HCT116 (cell line): Measurements from ENCODE around the gene STK11. TPM values are rescaled to one million over a fixed set of nuclear protein-coding genes. Genes with fewer than 3 reads are reported as not detected.

Experiments
- ATAC-seq: fragments of 200-7000 bp; cut with Tn5 transposase; 2 replicates; pipeline ENCODE4 v1.9.1; 2020; ENCODE audit warnings: mild to moderate bottlenecking, moderate library complexity
- BruUV-seq: library from RNA; stranded (reverse); fragments of 400-500 nt; replicated peaks from 2 replicates; lab custom pipeline; 2021; lab: Mats Ljungman, UMichigan
- CTCF ChIA-PET: fragments of 300-600 bp; sonication (Branson Sonifier 250); formaldehyde crosslinking; loops from one replicate; lab custom pipeline; 2021; ENCODE audit warnings: antibody characterized with exemption; lab: Charles Lee
- POLR2A ChIA-PET: fragments of 300-600, 350-600 bp; sonication (Branson Sonifier 250); formaldehyde crosslinking; loops from one replicate; lab custom pipeline; 2021; ENCODE audit warnings: antibody characterized with exemption; lab: Charles Lee
- RAD21 ChIA-PET, 2 experiments: fragments of 300-600 bp; sonication (Branson Sonifier 250); formaldehyde crosslinking; loops; one replicate each; lab custom pipeline; 2023; ENCODE audit warnings: low total read pairs in 2 of 2; ENCODE audit not compliant: uncharacterized antibody in 2 of 2, unreplicated experiment in 2 of 2, low non-redundant PET in 1 of 2; lab: Charles Lee
- DNase-seq: peaks from one replicate; pipeline ENCODE4 v3.0.0-alpha.2; 2010; ENCODE audit warnings: low read depth, low spot score
- H2AFZ ChIP-seq: fragments of 200-600 bp; shearing (Covaris generic), sonication (generic); 2 replicates; pipeline ENCODE4 v1.6.1; 2017; ENCODE audit warnings: low read depth, mixed run types, mixed read lengths, antibody characterized with exemption, low read length; ENCODE audit not compliant: poor library complexity, severe bottlenecking
- H3K27ac ChIP-seq: 2 replicates; pipeline ENCODE4 v1.5.1; 2012; ENCODE audit warnings: low read depth, low read length
- H3K27me3 ChIP-seq: fragments of 200-600 bp; sonication (generic); 2 replicates; pipeline ENCODE4 v1.6.1; 2016; ENCODE audit warnings: mixed run types, low read length, mixed read lengths; ENCODE audit not compliant: insufficient read depth
- H3K36me3 ChIP-seq, 2 experiments: fragments of 200-500 bp in 1 of 2; fragments of 200-600 bp in 1 of 2; sonication (Bioruptor generic) in 1 of 2; sonication (generic) in 1 of 2; 2 replicates each; pipeline versions ENCODE4 v1.5.1 to v1.6.1; 2014 to 2016; ENCODE audit warnings: low read length in 2 of 2, inconsistent platforms in 1 of 2, mixed read lengths in 1 of 2, mixed run types in 1 of 2; ENCODE audit not compliant: insufficient read depth in 2 of 2, control insufficient read depth in 1 of 2
- H3K4me1 ChIP-seq, 2 experiments: fragments of 200-600 bp in 1 of 2; sonication (generic) in 1 of 2; 2 replicates each; pipeline versions ENCODE4 v1.5.1 to v1.6.1; 2012 to 2017; ENCODE audit warnings: low read length in 2 of 2, inconsistent platforms in 1 of 2, mild to moderate bottlenecking in 1 of 2, mixed read lengths in 1 of 2, mixed run types in 1 of 2, moderate library complexity in 1 of 2; ENCODE audit not compliant: insufficient read depth in 2 of 2, control insufficient read depth in 1 of 2
- H3K4me2 ChIP-seq: fragments of 200-600 bp; sonication (generic); 2 replicates; pipeline ENCODE4 v1.6.1; 2017; ENCODE audit warnings: mixed run types, low read length, mixed read lengths
- H3K4me3 ChIP-seq, 2 experiments: fragments of 200-600 bp in 1 of 2; sonication (generic) in 1 of 2; replicated peaks in 1 of 2; 2 replicates each; pipeline ENCODE4 v1.5.1; 2011 to 2016; ENCODE audit warnings: low read length in 2 of 2, control low read depth in 1 of 2, low read depth in 1 of 2, mild to moderate bottlenecking in 1 of 2, mixed read lengths in 1 of 2, mixed run types in 1 of 2
- H3K79me2 ChIP-seq: fragments of 200-600 bp; sonication (generic); 2 replicates; pipeline ENCODE4 v1.6.1; 2017; ENCODE audit warnings: mild to moderate bottlenecking, mixed run types, low read length, moderate library complexity, mixed read lengths; ENCODE audit not compliant: insufficient read depth
- H3K9ac ChIP-seq: fragments of 200-600 bp; sonication (generic); 2 replicates; pipeline ENCODE4 v1.6.1; 2016; ENCODE audit warnings: low read length, mixed read lengths
- H3K9me2 ChIP-seq: fragments of 200-600 bp; sonication (generic), shearing (Covaris generic); 2 replicates; pipeline ENCODE4 v1.6.1; 2017; ENCODE audit warnings: mixed run types, mild to moderate bottlenecking, moderate library complexity; ENCODE audit not compliant: insufficient read depth
- H3K9me3 ChIP-seq, 2 experiments: fragments of 200-500 bp in 1 of 2; fragments of 200-600 bp in 1 of 2; sonication (Bioruptor generic) in 1 of 2; sonication (generic) in 1 of 2; 2 replicates each; pipeline ENCODE4 v1.6.1; 2014 to 2017; ENCODE audit warnings: low read length in 2 of 2, mixed read lengths in 2 of 2, inconsistent platforms in 1 of 2, low read depth in 1 of 2, mild to moderate bottlenecking in 1 of 2, mixed run types in 1 of 2, moderate library complexity in 1 of 2; ENCODE audit not compliant: control insufficient read depth in 1 of 2, insufficient read depth in 1 of 2
- H4K20me1 ChIP-seq: fragments of 200-600 bp; sonication (generic), shearing (Covaris generic); 2 replicates; pipeline ENCODE4 v1.6.1; 2017; ENCODE audit warnings: mixed run types, mild to moderate bottlenecking, moderate library complexity; ENCODE audit not compliant: insufficient read depth
- CBX3 ChIP-seq: IDR thresholded peaks from 2 replicates; pipeline ENCODE4 v1.6.1; 2012; ENCODE audit warnings: low read depth
- CEBPB ChIP-seq: IDR thresholded peaks from 2 replicates; pipeline ENCODE4 v1.6.1; 2012; ENCODE audit warnings: low read depth
- EGR1 ChIP-seq: IDR thresholded peaks from 2 replicates; pipeline ENCODE4 v1.6.1; 2012; ENCODE audit warnings: low read depth
- ELF1 ChIP-seq: IDR thresholded peaks from 2 replicates; pipeline ENCODE4 v1.6.1; 2012; ENCODE audit warnings: low read depth, borderline replicate concordance
- EZH2 ChIP-seq: fragments of 200-600 bp; sonication (generic); IDR thresholded peaks from 2 replicates; pipeline ENCODE4 v1.6.1; 2017; ENCODE audit warnings: antibody characterized with exemption, mixed run types
- JUND ChIP-seq: IDR thresholded peaks from 2 replicates; pipeline ENCODE4 v1.6.1; 2012
- POLR2AphosphoS5 ChIP-seq: IDR thresholded peaks from 2 replicates; pipeline ENCODE4 v1.6.1; 2011; ENCODE audit warnings: mild to moderate bottlenecking, low read depth, low read length, moderate library complexity
- RAD21 ChIP-seq: IDR thresholded peaks from 2 replicates; pipeline ENCODE4 v1.6.1; 2012; ENCODE audit warnings: low read depth, mild to moderate bottlenecking
- SIN3A ChIP-seq: IDR thresholded peaks from 2 replicates; pipeline ENCODE4 v1.6.1; 2012; ENCODE audit warnings: low read depth
- SP1 ChIP-seq: IDR thresholded peaks from 2 replicates; pipeline ENCODE4 v1.6.1; 2012; ENCODE audit warnings: low read depth
- YY1 ChIP-seq: IDR thresholded peaks from 2 replicates; pipeline ENCODE4 v1.6.1; 2011; ENCODE audit warnings: low read length, low read depth, moderate library complexity, mild to moderate bottlenecking; ENCODE audit not compliant: insufficient replicate concordance; ENCODE audit errors: extremely low read depth
- ZFX ChIP-seq: fragments of 450-650 bp; IDR thresholded peaks from 2 replicates; pipeline ENCODE4 v1.6.1; 2017
- ZNF274 ChIP-seq: fragments of 200-500 bp; sonication (Bioruptor generic); IDR thresholded peaks from 2 replicates; pipeline ENCODE4 v1.6.1; 2014; ENCODE audit warnings: mild to moderate bottlenecking, low read depth, low read length, inconsistent platforms
- intact Hi-C: fragments of 100-400 bp; cut with micrococcal nuclease; formaldehyde crosslinking; loops from 2 replicates; pipeline ENCODE4 v1.10.0; 2022
- total RNA-seq: library from RNA; stranded (reverse); gene quantifications from one replicate; pipeline ENCODE4 v1.2.1, GENCODE V29; 2021; ENCODE audit not compliant: unreplicated experiment
- TF ChIP-seq, protein P1 (sequence below): IDR thresholded peaks from 2 replicates; pipeline ENCODE4 v1.6.1; 2012; ENCODE audit warnings: low read depth
- TF ChIP-seq, protein P2 (sequence below): IDR thresholded peaks from 2 replicates; pipeline ENCODE4 v1.6.1; 2011; ENCODE audit warnings: mild to moderate bottlenecking, low read length, moderate library complexity; ENCODE audit not compliant: insufficient replicate concordance; ENCODE audit errors: extremely low read depth

STK11 gene
- total RNA-seq, 1 experiment from 2014 or later: 86.9 TPM

GRCh38 chr19:1159864-1160595, 45.5 kb upstream of the STK11 start:
- H3K36me3 ChIP-seq: no peaks in the 10 kb centered on the region

More at GRCh38 chr19:1159864-1160595, 45.5 kb upstream of the STK11 start:
- ATAC-seq: no peak
- H3K4me1 ChIP-seq: peaks cover 7 to 14% of the 10 kb centered on the region in 2 experiments; a peak in 3 of 4 replicates
- BruUV-seq: no TSS peak
- H2AFZ ChIP-seq: no peak overlapping the region
- H3K9me3 ChIP-seq: no peaks in the 10 kb centered on the region
- H3K4me3 ChIP-seq: no peak overlapping the region
- peaks cover 77% of the 10 kb centered on the region for H3K79me2 ChIP-seq
- no peak overlapping the region; the same call in 1 of the 2 replicates for H3K27ac ChIP-seq
- TF ChIP-seq YY1: no peak
- no peak for TF ChIP-seq JUND
- no peak for TF ChIP-seq SP1
- TF ChIP-seq, protein P1, sequence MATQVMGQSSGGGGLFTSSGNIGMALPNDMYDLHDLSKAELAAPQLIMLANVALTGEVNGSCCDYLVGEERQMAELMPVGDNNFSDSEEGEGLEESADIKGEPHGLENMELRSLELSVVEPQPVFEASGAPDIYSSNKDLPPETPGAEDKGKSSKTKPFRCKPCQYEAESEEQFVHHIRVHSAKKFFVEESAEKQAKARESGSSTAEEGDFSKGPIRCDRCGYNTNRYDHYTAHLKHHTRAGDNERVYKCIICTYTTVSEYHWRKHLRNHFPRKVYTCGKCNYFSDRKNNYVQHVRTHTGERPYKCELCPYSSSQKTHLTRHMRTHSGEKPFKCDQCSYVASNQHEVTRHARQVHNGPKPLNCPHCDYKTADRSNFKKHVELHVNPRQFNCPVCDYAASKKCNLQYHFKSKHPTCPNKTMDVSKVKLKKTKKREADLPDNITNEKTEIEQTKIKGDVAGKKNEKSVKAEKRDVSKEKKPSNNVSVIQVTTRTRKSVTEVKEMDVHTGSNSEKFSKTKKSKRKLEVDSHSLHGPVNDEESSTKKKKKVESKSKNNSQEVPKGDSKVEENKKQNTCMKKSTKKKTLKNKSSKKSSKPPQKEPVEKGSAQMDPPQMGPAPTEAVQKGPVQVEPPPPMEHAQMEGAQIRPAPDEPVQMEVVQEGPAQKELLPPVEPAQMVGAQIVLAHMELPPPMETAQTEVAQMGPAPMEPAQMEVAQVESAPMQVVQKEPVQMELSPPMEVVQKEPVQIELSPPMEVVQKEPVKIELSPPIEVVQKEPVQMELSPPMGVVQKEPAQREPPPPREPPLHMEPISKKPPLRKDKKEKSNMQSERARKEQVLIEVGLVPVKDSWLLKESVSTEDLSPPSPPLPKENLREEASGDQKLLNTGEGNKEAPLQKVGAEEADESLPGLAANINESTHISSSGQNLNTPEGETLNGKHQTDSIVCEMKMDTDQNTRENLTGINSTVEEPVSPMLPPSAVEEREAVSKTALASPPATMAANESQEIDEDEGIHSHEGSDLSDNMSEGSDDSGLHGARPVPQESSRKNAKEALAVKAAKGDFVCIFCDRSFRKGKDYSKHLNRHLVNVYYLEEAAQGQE: no peak
- TF ChIP-seq SIN3A: no peak
- TF ChIP-seq, protein P2, sequence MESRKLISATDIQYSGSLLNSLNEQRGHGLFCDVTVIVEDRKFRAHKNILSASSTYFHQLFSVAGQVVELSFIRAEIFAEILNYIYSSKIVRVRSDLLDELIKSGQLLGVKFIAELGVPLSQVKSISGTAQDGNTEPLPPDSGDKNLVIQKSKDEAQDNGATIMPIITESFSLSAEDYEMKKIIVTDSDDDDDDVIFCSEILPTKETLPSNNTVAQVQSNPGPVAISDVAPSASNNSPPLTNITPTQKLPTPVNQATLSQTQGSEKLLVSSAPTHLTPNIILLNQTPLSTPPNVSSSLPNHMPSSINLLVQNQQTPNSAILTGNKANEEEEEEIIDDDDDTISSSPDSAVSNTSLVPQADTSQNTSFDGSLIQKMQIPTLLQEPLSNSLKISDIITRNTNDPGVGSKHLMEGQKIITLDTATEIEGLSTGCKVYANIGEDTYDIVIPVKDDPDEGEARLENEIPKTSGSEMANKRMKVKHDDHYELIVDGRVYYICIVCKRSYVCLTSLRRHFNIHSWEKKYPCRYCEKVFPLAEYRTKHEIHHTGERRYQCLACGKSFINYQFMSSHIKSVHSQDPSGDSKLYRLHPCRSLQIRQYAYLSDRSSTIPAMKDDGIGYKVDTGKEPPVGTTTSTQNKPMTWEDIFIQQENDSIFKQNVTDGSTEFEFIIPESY: no peak
- no peak for TF ChIP-seq ZFX
- TF ChIP-seq POLR2AphosphoS5: no peak
- TF ChIP-seq CEBPB: no peak
- TF ChIP-seq RAD21: no peak
- TF ChIP-seq ELF1: no peak
- TF ChIP-seq CBX3: no peak
- no peak for TF ChIP-seq EZH2
- no peak for TF ChIP-seq ZNF274
- no peak for TF ChIP-seq EGR1
- TF ChIP-seq, all 23 proteins: peak for 0
- H3K9ac ChIP-seq: no peak overlapping the region
- RAD21 ChIA-PET: no interaction called here
- H4K20me1 ChIP-seq: no peaks in the 10 kb centered on the region
- H3K27me3 ChIP-seq: no peaks in the 10 kb centered on the region
- POLR2A ChIA-PET: no interaction called here
- no peak for DNase-seq
- intact Hi-C loops: no loop called here
- no peak overlapping the region for H3K4me2 ChIP-seq
- CTCF ChIA-PET: no interaction called here
- no peaks in the 10 kb centered on the region for H3K9me2 ChIP-seq
